HG03565 (cell line): Measurements from ENCODE around the gene HMGB1.

ENCODE experiments used
- ATAC-seq: cut with Tn5 transposase; IDR thresholded peaks from one replicate; pipeline ENCODE4 v1.9.1; 2021; ENCODE audit warnings: mild to moderate bottlenecking, moderate library complexity; ENCODE audit not compliant: unreplicated experiment

HMGB1 gene

DNA sequence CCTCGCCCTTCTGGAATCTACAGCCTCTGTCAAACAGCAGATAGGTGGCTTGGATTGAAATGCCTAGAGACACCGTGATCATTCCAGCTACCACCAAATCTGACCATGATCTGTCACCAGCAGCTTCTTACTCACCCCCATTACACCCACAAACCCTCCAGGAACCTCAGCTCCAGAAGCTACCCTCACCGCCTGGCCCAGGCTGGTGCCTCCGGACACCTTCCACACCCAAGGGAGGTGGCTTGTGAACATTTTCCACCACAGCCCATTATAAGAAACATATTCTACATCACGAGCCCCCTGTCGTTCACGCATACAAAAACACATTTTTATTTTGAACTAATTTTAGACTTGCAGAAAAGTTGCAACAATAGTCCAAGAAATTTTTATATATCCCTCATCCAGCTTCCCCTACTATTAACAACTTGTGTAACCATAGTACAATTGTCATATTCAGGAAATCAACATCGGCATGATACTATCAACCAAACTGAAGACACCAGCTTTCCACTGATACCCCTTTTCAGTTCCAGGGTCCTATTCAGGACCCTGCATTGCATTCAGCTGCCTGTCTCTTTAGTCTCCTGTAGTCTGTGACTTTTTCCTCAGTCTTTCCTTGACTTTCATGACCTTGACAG lies 58.8 kb downstream of the HMGB1 start:
- no peak for ATAC-seq
